GM03348 (cell line): Measurements from ENCODE around the gene PARP14.

Experiments used
- DNase-seq: peaks from one replicate; pipeline ENCODE4 v3.0.0; 2012; ENCODE audit warnings: low spot score

The PARP14 gene

DNA sequence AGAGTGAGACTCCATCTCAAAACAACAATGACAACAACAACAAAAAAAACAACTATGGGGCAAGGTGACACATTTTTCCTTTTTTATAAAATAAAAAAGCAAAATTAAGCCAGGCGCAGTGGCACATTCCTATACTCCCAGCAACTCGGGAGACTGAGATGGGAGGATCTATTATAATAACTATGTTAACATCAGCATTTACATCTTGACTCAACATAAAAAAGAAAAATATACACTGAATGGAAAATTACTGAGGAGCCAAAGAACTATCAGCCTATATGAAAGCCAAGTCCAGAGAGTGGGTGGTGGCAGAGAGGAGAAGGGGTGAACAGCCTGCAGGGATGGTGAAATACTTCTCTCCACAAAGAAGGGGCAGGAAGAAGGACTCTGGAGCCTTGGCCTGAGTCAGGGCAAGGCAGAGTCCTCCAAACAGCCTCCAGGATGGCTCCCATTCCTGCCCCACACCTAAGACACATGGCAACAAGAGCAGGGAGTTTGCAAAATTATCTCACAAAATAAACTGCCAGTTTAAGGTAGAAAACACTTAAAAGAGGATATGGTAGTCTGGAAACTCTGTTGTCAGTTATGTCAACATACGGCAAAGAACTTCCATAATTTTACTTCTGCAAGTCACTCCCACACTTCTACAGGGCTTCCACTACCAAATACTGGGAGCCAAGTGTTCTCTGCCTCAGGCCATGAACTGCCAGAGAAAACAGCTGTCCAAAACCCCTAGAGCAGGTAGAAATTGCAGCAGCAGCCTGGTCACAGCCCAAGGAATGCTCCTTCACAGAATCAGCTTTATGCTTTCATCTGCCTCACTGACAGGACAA, 87.1 kb downstream of the PARP14 start:
- no peak for DNase-seq

DNA sequence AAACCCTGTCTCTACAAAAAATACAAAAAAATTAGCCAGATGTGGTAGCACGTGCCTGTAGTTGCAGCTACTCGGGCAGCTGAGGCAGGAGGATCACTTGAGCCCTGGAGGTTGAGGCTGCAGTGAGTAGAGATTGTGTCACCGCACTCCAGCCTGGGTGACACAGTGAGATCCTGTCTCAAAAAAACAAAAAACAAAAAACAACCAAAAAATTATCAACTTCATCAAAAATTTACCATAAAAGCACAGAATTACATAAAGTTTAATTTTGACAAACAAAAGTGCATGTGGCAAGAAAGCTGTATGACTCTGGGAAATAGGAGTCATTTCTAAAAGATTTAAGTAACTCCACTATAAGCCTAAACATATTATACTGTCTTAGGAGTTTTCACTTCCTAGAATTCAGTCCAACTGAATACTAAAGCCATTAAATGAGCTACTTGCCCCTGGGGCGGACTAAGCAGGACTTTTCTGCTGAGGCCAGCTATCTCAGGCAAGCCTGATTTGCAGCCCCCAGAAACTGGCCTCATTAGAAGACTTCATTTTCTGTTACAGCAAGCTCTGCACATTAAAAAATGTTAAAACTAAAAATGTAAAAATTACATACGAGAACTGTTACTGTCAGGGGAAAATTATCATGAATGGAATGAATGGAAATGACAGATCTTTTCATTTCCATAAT, 90.0 kb downstream of the PARP14 start:
- DNase-seq, result no peak

- no peak for DNase-seq
These were observed 92.2 kb downstream of the PARP14 start for GRCh38 chr3:122772827-122773226.

DNA sequence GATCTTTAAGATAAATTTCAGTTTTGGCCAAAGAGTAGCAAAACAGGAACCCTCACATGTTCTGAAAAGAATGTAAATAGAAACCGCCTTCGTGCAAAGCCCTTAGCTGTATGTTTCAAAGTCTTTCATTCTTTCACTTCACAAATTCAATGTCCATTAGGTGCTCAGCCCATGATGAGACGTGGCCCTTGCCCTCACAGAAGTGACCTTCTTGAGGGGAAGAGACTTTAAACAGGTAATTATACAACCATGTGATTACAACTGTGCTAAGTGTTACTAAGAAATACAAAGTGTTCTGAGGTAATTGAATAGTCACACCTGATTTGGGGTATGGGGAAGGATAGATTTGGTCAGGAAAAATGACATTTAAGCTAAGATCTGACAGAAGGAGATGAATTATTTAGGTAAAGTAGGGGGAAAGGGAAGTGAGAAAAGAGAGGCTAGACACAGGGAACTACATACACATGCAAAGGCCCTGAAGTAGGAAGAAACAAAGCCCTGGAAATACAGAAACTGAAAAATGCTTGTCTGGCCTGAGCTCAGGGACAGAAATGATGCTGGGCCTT, 93.4 kb downstream of the PARP14 start:
- no peak for DNase-seq

DNA sequence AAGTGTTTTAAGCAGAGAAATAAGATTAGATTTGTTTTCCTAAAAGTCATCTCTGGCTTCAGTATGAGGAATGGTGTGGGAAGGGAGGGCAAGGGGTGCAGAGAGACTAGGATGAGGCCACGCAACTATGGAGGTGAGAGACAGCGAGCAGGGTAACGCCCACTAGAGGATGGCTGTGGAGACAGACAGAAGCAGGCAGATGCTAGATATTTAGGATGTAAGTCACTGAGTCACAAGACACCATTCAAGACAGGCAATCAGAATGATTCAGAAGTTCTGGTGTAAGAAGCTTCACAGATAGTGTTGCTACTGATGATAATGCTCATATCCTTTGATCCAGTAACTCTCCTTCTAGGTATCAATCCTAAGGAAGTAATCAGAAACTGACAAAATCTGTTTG, 93.9 kb downstream of the PARP14 start:
- peak; percentile 62 for DNase-seq

DNA sequence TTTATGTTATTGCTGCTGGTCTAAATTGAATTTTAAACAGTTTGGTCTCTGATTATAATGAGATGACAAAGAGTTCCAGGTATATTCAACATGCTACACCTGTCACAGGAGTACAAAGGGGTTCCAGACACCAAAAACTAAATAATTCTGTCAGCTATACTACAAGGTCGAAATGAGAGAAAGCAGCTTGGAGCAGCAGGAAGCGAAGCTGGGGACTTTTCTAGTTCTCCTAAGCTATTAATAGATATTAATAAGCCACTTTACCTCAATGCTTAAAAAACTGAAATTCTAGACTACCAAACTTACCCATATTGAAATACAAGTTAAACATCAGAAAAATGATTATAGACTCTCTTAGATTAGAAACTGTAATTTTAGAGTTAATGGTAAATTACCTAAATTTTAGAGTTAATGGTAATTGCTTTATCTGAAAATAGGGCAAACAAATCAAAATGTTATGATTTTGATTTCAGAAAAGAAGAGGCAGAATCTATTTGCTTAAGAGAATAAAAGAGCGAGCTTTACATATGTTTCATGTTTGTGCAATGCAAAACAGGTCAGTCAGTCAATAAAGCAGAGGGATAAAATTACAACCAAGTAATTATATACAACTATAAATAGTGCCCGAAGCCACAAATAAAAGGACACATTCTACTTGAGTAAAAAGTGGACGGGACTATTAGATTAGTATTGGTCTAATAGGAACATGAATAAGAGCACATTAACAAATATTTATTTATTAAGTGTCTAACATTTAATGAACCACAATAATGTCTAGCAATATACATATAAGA, 96.2 kb downstream of the PARP14 start:
- DNase-seq, result no peak

DNA sequence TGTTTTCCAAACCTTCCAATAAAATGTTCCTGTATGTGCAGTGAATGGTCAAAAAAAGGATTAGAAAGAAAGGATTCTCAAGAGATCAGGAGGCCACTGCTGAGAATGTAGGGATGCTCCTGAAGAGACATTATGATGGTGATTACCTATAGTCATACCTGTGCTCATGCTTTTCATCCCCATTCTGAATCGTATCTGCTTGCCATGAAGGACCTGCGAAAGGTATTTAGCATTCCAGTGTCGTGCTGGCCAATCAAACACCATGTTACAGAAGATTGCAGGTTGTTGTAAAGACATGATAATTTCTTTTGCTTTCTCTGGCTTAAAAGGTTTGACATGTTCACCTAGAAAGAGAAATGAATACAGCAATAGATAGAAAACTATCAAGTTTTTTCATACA, 96.9 kb downstream of the PARP14 start:
- no peak for DNase-seq
